ACHN (cell line): Measurements from ENCODE around the gene STARD13.
"Not testable (repeated sequence)": the region's sequence is repeated elsewhere in the genome, so short reads cannot be mapped to it uniquely, and the experiment has no call there.

Source experiments
- DNase-seq: peaks from one replicate; pipeline ENCODE4 v3.0.0-alpha.2; 2015
- in situ Hi-C: cut with HindIII; loops from 2 replicates; pipeline ENCODE4 v1.10.0; 2017; ENCODE audit warnings: low sequenced_read_pairs, low pct_ligation_motif_present, low pct_unique_long_range_greater_than_20kb

Gene STARD13

DNA sequence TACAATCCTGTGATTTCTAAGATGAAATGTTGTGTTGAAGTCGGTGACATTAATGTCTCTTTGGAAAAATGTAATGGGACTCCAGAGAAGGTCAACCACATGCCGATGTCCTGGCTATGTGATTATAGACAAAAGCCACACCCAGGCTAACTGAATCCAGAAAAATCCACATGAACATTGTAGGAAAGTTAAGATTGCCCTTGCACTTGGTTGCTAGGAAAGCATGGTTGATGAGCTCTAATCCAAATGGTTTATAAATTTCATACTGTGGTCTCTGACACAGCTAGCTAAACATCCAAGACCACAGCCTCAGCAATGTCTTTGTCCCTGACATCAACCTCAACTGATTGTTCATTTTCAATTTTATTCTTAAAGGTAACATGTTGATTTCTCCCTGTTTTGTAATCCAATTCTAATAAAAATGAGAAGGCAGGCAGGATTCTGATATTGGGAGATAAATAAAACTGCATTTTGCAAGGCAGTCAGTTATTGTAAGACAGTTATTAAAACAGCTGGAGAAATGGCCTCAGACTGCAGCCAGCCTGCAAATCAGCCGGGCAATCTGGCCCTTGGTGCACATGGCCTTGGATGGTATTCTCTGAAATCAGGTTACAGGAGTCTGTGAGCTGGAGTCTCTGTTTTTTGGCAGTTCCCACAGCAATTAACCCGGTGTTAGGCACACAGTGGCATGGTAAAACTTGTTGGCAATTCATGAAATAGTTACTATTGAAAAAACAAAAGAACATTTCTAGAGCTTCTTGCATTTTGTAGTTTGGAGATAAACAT lies 93.9 kb downstream of the STARD13 start:
- in situ Hi-C loops = no loop called here
- peak; percentile 29 for DNase-seq

DNA sequence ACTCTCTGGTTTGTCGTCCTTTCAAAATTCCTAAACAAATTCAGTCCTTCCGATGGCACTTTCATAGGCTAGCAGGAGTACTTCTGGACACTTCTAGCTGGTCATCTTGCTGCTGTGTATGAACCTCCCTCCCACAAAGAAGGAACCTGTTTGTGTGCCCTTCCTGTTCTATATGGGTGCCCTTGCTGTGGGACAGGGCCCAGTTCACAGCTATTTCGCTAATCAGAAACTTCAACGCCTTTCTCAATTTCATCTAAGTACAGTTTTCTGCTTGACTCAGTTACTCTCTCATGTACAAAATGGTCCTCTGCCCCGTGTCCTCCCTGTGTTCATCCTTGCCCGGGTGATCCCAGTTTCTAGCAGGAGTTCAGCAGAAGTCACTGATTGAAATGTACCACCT lies 96.1 kb downstream of the STARD13 start:
- in situ Hi-C loops = no loop called here
- DNase-seq = no peak

DNA sequence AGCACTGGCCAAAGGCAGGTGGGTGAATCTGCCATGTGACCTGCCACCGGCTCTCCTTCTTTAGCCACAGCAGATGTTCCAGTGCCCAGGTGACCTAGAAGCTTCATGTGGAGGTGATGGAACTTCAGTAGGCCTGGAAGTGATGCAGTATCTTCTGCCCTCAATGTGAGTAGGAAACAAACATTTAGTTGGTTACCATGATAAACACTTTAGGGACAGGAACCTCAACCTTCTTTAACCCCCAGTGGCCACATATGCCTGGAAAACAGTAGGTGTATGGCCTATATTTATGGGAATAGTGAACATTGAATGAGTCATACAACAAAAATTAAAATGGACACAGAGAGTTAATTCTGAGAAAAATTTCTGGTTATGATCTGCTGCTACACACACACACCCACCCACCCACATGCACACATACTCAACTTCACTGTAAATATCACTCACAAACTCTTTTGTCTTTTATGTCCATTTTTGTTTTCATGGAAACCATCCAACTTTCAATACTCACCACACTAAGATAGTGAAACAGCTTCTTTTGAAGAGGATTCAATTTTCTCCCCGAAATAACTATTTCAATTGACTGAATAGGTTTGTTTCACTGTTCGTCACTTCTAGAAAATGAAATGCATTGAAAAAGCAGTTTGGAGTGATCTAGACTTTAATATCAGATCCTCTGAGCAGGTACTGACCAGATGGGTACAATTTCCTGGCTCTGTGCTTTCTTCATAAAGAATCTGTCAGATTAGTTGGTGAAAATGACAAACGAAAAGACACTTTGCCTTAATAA lies 97.3 kb downstream of the STARD13 start:
- in situ Hi-C loops = no loop called here

DNA sequence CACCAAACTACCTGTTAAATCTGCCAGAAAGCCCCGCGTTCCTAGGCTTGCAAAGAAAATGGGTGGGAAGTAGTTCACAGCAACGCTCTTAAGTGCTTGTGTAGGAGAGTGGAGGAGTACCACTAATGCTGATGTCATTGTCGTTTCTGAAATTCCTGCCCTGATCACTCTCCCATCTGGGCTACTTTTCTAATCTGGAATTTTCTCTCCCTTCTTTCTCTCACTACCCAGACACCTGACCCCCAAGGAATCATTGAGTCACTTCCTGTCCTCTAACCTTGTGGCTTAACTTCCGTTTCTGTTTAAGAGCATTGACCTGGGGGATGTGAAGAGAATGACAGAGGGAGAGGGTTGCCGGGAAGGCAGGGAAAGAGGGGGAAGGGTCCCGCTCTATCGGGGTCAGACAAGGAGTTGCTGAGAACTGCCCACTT lies 98.7 kb downstream of the STARD13 start:
- in situ Hi-C loops = no loop called here
- peak; percentile 65 for DNase-seq

More for the DNA sequence above, 97.3 kb downstream of the STARD13 start:
- no peak for DNase-seq

DNA sequence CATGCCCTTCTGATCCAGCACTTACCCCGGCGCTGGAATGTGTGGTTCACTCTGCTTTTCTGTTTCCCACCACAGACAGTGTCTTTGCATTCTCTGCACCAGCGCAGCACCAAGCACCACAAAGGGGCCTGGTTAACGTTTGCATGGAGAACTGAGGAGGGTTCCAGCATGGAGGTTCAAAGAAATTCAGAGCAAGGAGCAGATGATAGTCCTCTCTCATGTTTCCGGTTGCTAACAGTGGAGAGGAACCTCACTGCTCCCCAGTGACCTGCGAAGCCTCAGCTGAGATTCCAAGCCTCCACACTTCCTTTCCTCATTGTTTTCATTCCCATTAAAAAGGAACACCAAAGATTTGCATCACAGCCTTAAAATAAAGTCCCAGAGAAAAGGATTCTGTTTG lies 99.7 kb downstream of the STARD13 start:
- in situ Hi-C loops = no loop called here
- no peak for DNase-seq

DNA sequence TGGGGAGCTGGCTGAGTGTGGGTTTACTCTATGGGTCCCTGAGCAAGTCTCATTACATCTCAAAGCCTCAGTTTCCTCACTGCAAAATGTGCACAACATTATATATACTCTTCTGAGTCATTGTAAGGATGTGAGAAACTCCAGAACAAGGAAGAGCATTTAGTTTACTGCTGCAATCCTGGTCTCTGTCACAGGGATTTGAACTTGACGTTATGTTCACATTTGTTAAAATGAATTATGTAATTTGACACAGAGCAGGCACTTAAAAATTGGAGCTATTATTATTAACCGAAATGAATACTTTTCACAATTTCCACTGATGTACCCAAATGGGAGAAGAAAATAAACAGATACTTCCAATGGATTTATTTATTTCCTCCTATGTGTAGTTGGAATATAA lies 101.0 kb downstream of the STARD13 start:
- in situ Hi-C loops = no loop called here

DNA sequence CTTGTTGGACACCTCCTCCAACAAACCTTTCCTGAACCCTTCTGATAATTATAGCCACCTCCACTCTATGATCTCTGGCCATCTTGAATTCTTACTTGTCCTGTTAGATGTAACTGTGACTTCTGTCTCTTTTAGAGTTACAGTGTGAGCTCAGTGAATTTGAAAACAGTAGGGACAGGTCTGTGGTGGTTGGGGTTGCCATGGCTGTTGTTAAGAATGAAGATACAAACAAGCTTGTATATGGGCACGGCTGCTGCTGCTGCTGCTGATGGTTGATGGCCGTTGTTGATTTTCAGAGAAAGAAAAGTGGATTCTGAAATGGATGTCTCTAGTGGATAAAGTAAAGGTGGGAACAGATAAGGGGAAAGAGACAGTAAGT lies 101.5 kb downstream of the STARD13 start:
- DNase-seq = no peak
- in situ Hi-C loops = no loop called here

More for the DNA sequence above, 101.0 kb downstream of the STARD13 start:
- no peak for DNase-seq

DNA sequence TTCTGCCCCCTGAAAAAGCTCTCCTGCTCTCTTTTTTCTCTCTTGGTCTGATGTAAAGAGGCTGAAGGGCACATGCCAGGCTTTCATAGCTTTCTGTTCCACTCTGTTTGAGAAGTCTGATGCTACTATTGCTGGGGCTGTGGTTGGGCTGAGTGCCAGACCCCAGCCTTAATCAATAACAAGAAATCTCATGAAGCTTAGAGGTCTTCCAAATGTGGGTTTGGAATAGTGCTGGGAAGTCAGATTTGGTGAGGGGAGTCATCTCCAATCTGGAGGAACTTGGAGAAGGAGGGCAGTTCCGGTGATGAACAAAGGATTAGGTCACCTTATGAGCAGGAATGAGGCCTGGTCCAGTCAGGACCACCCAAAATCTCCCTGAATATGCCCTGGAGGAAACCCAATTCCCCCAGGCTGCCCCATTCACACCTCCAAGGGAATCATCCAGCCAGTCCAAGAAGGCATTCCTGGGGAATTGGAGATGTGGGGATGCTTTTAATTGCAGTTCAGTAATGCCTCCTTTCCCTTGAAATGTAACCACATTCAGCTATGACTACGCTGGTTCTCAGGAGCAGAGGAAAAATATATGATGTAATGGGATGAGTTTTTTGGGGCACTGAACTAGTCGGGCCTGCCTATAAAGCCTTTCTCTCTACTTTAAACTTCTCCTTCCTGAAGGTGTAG lies 102.0 kb downstream of the STARD13 start:
- in situ Hi-C loops = no loop called here
- DNase-seq = no peak

DNA sequence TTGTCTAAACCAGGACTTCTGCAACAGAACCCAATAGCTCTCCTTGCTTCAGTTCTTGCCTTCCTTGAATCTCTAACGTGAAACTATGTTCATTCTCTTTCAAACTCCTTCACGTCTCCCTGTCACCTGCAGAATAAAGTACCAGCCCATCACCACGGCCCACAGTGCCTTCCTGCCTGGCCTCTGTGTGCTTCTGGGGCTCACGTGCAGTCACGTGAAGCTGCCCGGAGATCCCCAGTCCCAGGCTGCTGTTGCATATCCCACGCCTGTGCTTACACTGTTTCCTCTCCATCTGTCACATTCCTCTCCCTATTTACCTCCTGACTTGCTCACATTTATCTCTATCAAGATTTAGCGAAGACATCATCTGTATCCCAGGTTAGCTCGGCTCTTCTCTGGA lies 102.8 kb downstream of the STARD13 start:
- DNase-seq = no peak
- in situ Hi-C loops = no loop called here

DNA sequence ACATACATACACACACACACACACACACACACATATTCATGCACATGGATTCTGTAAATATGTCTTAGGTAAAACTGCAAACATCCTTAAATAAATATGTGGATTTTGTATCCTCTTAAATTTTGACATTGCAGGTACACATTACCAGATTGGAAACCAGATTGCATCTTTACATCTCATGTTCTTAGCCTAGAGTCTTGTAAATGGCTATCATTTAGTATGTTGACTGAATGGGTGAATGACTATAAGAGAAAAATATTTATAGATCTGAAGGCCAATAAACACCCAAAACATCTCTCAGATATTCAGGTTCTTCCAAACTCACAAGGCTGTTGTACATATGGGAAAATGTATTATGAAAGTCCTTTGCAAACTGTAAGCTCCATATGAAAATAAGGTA lies 104.3 kb downstream of the STARD13 start:
- in situ Hi-C loops = no loop called here
- no peak for DNase-seq

DNA sequence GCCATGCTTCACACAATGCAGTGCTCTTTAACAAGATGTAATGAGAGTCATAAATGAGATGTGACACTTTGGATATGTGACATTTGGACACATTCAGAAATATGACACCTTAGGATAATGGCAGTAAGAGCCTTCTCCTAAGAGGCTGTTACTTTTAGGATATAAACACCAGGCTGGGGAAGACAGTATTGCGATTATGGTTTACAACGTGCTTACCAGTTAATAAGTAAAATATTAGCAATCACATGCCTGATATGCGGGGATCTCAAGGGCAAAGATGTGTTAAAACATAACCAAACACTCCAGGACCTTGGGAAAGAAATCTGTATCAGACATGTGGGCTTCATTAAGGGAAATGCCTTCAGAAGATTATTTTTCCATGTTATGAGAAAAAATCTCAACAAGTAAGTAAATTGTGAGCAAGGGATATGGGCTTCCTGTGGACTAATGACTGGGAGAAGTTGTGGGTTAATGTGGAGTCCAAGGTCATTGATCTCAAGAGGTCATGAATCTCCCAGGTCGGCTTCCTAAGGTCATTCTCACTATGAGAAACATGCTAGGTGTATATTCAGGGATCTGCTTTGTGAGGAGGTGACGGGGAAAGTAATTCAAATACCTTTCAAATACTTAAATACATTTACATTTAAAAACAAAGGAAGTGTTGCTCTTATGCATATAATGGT lies 105.3 kb downstream of the STARD13 start:
- DNase-seq = peak; percentile 46
- in situ Hi-C loops = no loop called here

DNA sequence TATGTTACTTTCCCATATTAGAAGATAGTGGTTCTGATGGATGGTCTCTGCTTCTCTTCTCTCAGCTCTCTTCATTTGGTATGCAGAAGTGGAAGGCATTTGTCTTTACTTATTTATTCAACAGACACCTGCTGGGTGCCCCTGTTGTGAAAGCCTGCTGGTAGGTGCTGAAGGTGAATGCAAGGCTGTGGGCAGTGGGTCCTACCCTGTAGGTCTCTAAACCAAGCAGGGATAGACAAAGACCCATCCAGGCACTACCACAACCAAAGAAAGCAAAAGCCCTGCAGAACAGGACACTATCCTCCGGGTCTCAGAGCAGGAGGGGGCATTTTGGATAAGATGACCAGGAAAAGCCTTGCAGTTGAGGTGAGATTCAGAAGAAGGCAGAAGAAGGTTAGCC lies 106.1 kb downstream of the STARD13 start:
- DNase-seq = no peak
- in situ Hi-C loops = no loop called here

DNA sequence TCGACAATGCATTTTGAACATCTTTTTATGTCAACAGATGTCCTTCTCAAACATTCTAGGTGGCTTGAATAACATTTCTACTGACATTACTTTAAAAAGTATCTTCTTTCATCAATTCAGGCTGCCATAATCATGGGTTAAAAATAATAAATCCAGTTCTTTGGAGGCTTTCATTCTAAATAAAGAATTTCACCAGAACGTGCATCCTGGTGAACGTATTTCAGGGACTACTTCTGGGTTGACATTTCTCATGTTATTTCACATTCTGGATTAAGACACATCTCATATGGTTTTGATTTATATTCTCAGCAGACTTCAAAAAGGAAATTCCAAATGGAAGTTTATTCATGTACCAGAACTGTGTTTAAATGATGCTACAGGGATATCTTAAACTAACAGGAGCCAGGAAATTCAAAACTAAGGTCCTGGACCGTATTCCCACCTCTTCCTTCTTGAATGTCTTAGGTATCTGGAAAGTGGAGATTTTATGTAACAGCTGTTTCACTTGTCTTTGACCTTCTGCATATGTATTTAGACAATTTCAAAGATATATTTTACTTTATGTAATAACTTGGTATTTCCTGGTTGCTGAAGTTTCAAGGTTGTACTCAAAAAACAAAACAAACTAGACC lies 107.2 kb downstream of the STARD13 start:
- in situ Hi-C loops = no loop called here
- no peak for DNase-seq

DNA sequence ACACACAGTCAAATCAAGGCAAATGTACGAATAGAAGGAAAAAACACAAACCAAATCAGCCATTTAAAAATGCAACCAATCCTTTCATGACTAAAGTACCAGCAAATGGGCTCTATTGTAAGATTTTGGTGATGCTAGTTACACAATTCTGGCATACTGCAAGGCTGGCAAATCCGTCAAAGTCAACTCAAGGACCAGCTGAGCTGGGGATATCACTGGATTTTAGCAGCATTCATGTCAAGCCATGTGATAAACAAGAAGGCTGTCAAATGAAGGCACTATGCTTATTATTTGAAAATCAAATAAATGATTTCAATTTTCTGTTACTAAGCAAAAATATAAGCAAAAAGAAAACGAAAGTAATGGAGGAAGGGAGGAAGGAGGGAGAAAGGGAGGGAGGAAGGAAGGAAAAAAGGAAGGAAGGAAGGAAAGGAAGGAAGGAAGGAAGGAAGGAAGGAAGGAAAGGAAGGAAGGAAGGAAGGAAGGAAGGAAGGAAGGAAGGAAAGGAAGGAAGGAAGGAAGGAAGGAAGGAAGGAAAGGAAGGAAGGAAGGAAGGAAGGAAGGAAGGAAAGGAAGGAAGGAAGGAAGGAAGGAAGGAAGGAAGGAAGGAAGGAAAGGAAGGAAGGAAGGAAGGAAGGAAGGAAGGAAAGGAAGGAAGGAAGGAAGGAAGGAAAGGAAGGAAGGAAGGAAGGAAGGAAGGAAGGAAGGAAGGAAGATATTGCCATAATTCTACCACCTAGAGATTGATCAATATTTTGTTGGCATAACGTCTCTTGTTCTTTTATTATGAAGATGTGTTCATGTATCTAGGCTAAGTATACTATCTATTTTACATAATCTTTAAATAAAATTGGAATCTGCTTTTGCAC lies 108.0 kb downstream of the STARD13 start:
- in situ Hi-C loops = not testable (repeated sequence)

DNA sequence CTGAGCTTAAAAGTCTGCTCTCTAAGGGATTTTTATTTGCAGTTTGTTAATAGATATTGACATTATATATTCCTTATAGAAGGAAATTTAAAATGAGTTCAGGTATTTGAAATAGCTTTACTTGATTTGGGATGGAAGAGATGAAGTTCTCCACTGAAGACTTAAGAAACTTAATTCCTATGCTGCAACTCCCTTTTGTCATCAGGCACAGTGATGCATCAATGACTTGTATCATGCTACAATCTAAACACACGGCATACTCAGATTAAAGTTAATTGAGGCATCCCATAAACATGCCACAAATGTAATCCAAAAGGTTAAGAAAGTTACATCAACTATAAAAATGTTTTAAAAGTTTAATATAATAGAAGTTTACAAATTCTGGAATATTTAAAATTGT lies 109.0 kb downstream of the STARD13 start:
- DNase-seq = no peak
- in situ Hi-C loops = no loop called here

More for the DNA sequence above, 108.0 kb downstream of the STARD13 start:
- not testable (repeated sequence) for DNase-seq

DNA sequence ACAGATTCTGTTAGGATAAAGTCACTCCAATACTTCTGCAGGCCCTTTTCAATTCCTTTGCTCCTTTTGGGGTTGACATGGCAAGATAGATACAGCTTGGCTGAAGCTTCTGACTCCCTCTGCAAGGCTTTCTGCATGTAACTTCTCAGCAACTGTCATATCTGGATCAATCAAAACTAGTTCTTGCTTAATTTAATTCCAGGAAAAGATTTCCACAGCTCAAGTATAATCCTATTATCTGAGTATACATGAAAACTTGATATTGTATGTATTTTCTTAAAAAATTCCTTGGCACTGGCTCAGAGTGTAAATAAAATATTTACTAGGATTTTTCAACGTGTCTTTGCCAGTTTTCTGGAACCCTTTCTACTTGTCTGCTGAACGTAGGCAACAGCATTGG lies 109.6 kb downstream of the STARD13 start:
- DNase-seq = no peak
- in situ Hi-C loops = no loop called here

DNA sequence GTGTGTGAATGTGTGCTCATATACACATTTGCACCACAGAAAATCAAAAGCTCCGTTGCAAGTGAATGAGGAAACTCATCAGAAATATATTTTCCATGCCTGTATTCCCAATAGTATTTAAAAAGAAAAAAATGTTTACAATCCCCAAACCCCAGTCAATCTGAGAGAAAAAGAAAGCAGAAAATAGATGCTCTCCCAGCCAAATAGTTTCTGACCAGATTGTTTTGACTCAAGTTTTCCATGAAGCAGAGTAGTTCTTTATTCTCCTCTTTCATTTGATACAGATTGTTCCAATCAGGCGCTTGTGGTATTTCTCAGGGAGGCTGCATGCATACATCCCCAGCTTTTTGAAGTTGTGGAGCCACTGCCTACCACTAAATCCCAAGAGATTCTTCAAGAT lies 110.6 kb downstream of the STARD13 start:
- in situ Hi-C loops = no loop called here
- DNase-seq = no peak

DNA sequence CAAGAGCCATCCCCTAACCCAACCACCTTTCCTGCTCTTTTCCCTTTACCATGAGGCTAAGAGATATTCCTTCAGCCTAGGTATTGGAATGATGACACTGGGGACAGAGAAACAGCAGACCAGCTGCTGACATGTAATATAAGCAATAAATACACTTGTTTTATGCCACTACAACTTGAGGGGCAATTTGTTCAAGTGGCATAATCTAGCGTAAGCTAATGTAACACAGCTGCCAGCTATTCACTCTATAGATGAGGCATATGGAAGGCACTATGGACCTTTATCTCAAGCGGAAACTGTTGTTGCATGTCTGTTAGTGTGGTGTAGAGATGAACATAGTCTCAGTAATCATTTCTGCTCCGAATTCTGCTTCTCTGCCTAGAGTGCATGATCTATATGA lies 111.1 kb downstream of the STARD13 start:
- no peak for DNase-seq

More for the DNA sequence above, 111.1 kb downstream of the STARD13 start:
- in situ Hi-C loops = no loop called here
